Neural cell (in vitro differentiated cells): Measurements from ENCODE around the gene IMMP2L. TPM values are rescaled to one million over a fixed set of nuclear protein-coding genes. Genes with fewer than 3 reads are reported as not detected.

Source experiments
- H2AFZ ChIP-seq: fragments of 200-600, 300-800 bp; sonication (generic), shearing (Covaris generic); 2 replicates; pipeline ENCODE4 v1.6.0; 2014; ENCODE audit warnings: low read depth, mild to moderate bottlenecking, antibody characterized with exemption, low read length, moderate library complexity
- H3F3A ChIP-seq: fragments of 200-600 bp; shearing (Covaris generic); 2 replicates; pipeline ENCODE4 v1.6.1; 2016; ENCODE audit warnings: mild to moderate bottlenecking, moderate library complexity, mixed read lengths, antibody characterized with exemption, low read length; ENCODE audit not compliant: insufficient read depth, poor library complexity, severe bottlenecking
- H3K27ac ChIP-seq: fragments of 200-600, 300-800 bp; sonication (generic), shearing (Covaris generic); 2 replicates; pipeline ENCODE4 v1.5.1; 2014; ENCODE audit warnings: mild to moderate bottlenecking, low read length, moderate library complexity
- H3K27me3 ChIP-seq: fragments of 300-800, 200-600 bp; sonication (generic), shearing (Covaris generic); 2 replicates; pipeline ENCODE4 v1.6.0; 2014; ENCODE audit warnings: mild to moderate bottlenecking, low read depth, low read length, moderate library complexity; ENCODE audit not compliant: insufficient read depth
- H3K36me3 ChIP-seq: fragments of 300-800, 200-600 bp; sonication (generic), shearing (Covaris generic); 2 replicates; pipeline ENCODE4 v1.5.1; 2014; ENCODE audit warnings: mild to moderate bottlenecking, antibody characterized with exemption, low read length, moderate library complexity; ENCODE audit not compliant: insufficient read depth
- H3K4me2 ChIP-seq: fragments of 300-800, 200-600 bp; sonication (generic), shearing (Covaris generic); 2 replicates; pipeline ENCODE4 v1.6.0; 2014; ENCODE audit warnings: mild to moderate bottlenecking, low read length
- H3K4me3 ChIP-seq: fragments of 300-800, 200-600 bp; sonication (generic), shearing (Covaris generic); 2 replicates; pipeline ENCODE4 v1.5.1; 2014; ENCODE audit warnings: mild to moderate bottlenecking, low read length, moderate library complexity
- H3K79me2 ChIP-seq: fragments of 200-600 bp; shearing (Covaris generic); replicated peaks from 2 replicates; pipeline ENCODE4 v1.6.0; 2014; ENCODE audit warnings: mild to moderate bottlenecking, low read length, moderate library complexity; ENCODE audit not compliant: insufficient read depth
- H3K9ac ChIP-seq: fragments of 300-800, 200-600 bp; sonication (generic), shearing (Covaris generic); 2 replicates; pipeline ENCODE4 v1.6.1; 2016; ENCODE audit warnings: mild to moderate bottlenecking, low read length, mixed read lengths
- H3K9me2 ChIP-seq: fragments of 200-600 bp; shearing (Covaris generic); 2 replicates; pipeline ENCODE4 v1.6.1; 2016; ENCODE audit warnings: mild to moderate bottlenecking, low read length, mixed read lengths; ENCODE audit not compliant: insufficient read depth
- H3K9me3 ChIP-seq: fragments of 200-600, 300-800 bp; sonication (generic), shearing (Covaris generic); 2 replicates; pipeline ENCODE4 v1.6.1; 2016; ENCODE audit warnings: mild to moderate bottlenecking, mixed run types, low read length, moderate library complexity, mixed read lengths
- H4K20me1 ChIP-seq: fragments of 200-600 bp; shearing (Covaris generic); 2 replicates; pipeline ENCODE4 v1.6.1; 2016; ENCODE audit warnings: mild to moderate bottlenecking, mixed run types; ENCODE audit not compliant: insufficient read depth
- EP300 ChIP-seq: fragments of 450-650 bp; conservative IDR thresholded peaks from 2 replicates; pipeline ENCODE4 v1.6.1; 2014; ENCODE audit warnings: antibody characterized with exemption, mild to moderate bottlenecking, moderate library complexity; ENCODE audit not compliant: poor library complexity, severe bottlenecking
- EZH2 ChIP-seq: fragments of 200-600, 300-800 bp; shearing (Covaris generic), sonication (generic); IDR thresholded peaks from 2 replicates; pipeline ENCODE4 v1.6.1; 2014; ENCODE audit warnings: antibody characterized with exemption, low read length, borderline replicate concordance, mild to moderate bottlenecking; ENCODE audit not compliant: insufficient read depth, poor library complexity, severe bottlenecking
- MXI1 ChIP-seq: fragments of 450-650 bp; conservative IDR thresholded peaks from 2 replicates; pipeline ENCODE4 v1.6.1; 2014; ENCODE audit warnings: antibody characterized with exemption, mild to moderate bottlenecking; ENCODE audit not compliant: poor library complexity, severe bottlenecking
- POLR2AphosphoS5 ChIP-seq: IDR thresholded peaks from 2 replicates; pipeline ENCODE4 v1.6.1; 2012
- RAD21 ChIP-seq: fragments of 450-650 bp; conservative IDR thresholded peaks from 2 replicates; pipeline ENCODE4 v1.6.1; 2014; ENCODE audit warnings: antibody characterized with exemption, mild to moderate bottlenecking, moderate library complexity
- SMC3 ChIP-seq: fragments of 450-650 bp; conservative IDR thresholded peaks from 2 replicates; pipeline ENCODE4 v1.6.1; 2014; ENCODE audit warnings: antibody characterized with exemption, mild to moderate bottlenecking, moderate library complexity; ENCODE audit not compliant: poor library complexity
- TAF1 ChIP-seq: IDR thresholded peaks from 2 replicates; pipeline ENCODE4 v1.6.1; 2012; ENCODE audit warnings: low read depth
- polyA plus RNA-seq: library from polyadenylated mRNA; depleted of rRNA; stranded (reverse); fragments of >200 nt; gene quantifications from 2 replicates; pipeline ENCODE4 v1.2.3, GENCODE V29; 2014
- TF ChIP-seq, protein P1 (sequence below): IDR thresholded peaks from 2 replicates; pipeline ENCODE4 v1.6.1; 2012; ENCODE audit warnings: borderline replicate concordance
- TF ChIP-seq, protein P2 (sequence below): fragments of 450-650 bp; IDR thresholded peaks from 2 replicates; pipeline ENCODE4 v1.5.1; 2014; ENCODE audit warnings: antibody characterized with exemption, mild to moderate bottlenecking, moderate library complexity; ENCODE audit not compliant: poor library complexity, severe bottlenecking

Gene IMMP2L
- polyA plus RNA-seq, 1 donor from 2014 or later: 9.7 TPM

DNA sequence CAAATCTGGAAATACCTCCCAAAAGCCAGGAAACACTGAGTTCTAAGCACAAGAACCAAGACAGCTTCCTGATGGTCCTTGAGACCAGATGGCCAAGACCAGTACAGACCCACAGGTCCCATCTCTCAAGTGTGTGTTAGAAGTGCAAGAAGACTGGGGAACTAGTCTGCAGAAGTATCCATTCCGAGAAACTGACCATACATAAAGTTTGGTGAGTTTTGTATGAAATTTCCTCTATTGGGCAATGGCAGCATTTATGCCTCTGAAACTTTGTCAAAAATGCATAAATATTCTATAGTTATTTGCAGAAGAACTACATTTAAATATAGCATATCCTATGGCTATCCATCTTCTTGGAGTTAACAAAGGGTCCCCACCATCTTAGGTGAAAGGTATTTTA lies 333.9 kb downstream of the IMMP2L start:
- no peaks in the 10 kb centered on the region for H4K20me1 ChIP-seq
- no peaks in the 10 kb centered on the region for H3K9me3 ChIP-seq
- no peak overlapping the region for H2AFZ ChIP-seq
- H3F3A ChIP-seq: no peaks in the 10 kb centered on the region
- H3K27ac ChIP-seq: no peak overlapping the region
- H3K9me2 ChIP-seq: no peaks in the 10 kb centered on the region
- no peak overlapping the region for H3K4me3 ChIP-seq
- no peak overlapping the region for H3K4me2 ChIP-seq
- TF ChIP-seq SMC3 (no peak), TAF1 (no peak), RAD21 (no peak), MXI1 (no peak), POLR2AphosphoS5 (no peak), EP300 (no peak), EZH2 (no peak)
- TF ChIP-seq, protein P1, sequence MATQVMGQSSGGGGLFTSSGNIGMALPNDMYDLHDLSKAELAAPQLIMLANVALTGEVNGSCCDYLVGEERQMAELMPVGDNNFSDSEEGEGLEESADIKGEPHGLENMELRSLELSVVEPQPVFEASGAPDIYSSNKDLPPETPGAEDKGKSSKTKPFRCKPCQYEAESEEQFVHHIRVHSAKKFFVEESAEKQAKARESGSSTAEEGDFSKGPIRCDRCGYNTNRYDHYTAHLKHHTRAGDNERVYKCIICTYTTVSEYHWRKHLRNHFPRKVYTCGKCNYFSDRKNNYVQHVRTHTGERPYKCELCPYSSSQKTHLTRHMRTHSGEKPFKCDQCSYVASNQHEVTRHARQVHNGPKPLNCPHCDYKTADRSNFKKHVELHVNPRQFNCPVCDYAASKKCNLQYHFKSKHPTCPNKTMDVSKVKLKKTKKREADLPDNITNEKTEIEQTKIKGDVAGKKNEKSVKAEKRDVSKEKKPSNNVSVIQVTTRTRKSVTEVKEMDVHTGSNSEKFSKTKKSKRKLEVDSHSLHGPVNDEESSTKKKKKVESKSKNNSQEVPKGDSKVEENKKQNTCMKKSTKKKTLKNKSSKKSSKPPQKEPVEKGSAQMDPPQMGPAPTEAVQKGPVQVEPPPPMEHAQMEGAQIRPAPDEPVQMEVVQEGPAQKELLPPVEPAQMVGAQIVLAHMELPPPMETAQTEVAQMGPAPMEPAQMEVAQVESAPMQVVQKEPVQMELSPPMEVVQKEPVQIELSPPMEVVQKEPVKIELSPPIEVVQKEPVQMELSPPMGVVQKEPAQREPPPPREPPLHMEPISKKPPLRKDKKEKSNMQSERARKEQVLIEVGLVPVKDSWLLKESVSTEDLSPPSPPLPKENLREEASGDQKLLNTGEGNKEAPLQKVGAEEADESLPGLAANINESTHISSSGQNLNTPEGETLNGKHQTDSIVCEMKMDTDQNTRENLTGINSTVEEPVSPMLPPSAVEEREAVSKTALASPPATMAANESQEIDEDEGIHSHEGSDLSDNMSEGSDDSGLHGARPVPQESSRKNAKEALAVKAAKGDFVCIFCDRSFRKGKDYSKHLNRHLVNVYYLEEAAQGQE: no peak
- TF ChIP-seq, protein P2, sequence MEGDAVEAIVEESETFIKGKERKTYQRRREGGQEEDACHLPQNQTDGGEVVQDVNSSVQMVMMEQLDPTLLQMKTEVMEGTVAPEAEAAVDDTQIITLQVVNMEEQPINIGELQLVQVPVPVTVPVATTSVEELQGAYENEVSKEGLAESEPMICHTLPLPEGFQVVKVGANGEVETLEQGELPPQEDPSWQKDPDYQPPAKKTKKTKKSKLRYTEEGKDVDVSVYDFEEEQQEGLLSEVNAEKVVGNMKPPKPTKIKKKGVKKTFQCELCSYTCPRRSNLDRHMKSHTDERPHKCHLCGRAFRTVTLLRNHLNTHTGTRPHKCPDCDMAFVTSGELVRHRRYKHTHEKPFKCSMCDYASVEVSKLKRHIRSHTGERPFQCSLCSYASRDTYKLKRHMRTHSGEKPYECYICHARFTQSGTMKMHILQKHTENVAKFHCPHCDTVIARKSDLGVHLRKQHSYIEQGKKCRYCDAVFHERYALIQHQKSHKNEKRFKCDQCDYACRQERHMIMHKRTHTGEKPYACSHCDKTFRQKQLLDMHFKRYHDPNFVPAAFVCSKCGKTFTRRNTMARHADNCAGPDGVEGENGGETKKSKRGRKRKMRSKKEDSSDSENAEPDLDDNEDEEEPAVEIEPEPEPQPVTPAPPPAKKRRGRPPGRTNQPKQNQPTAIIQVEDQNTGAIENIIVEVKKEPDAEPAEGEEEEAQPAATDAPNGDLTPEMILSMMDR: no peak
- H3K79me2 ChIP-seq: no peaks in the 10 kb centered on the region
- H3K27me3 ChIP-seq: no peaks in the 10 kb centered on the region
- no peak overlapping the region for H3K9ac ChIP-seq
- no peaks in the 10 kb centered on the region for H3K36me3 ChIP-seq

DNA sequence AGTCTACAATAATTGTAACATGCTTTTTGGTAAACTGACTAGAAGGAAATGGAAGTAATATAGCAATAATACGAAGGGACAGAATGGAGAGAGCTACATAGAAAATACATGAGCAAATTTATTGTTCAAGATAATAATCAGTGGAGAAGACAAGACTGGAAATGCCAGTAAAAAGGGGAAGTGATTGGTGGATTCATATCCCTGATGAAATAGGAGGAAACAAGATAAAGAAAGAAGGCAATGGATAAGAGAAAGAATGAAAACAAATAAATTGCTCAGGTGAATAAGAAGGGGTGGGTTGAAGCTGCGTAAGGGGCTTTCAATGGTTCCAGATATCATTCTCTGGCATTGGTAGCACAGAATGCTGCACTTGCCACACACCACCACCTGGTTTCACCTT lies 335.5 kb downstream of the IMMP2L start:
- no peak overlapping the region for H3K4me2 ChIP-seq
- H3K79me2 ChIP-seq: no peaks in the 10 kb centered on the region
- H2AFZ ChIP-seq: no peak overlapping the region
- no peaks in the 10 kb centered on the region for H3K27me3 ChIP-seq
- H3K9me2 ChIP-seq: no peaks in the 10 kb centered on the region
- H3K9me3 ChIP-seq: no peaks in the 10 kb centered on the region
- H3K36me3 ChIP-seq: no peaks in the 10 kb centered on the region
- no peak overlapping the region for H3K4me3 ChIP-seq
- TF ChIP-seq SMC3 (no peak), POLR2AphosphoS5 (no peak), EZH2 (no peak), MXI1 (no peak), EP300 (no peak), RAD21 (no peak), TAF1 (no peak)
- TF ChIP-seq, protein P1: no peak
- TF ChIP-seq, protein P2: no peak
- H3K9ac ChIP-seq: no peak overlapping the region
- H4K20me1 ChIP-seq: no peaks in the 10 kb centered on the region
- no peak overlapping the region for H3K27ac ChIP-seq
- no peaks in the 10 kb centered on the region for H3F3A ChIP-seq
